Small intestine (tissue), 7 donors: ENCODE data around the gene OFD1. TPM values are rescaled to one million over a fixed set of nuclear protein-coding genes. Genes with fewer than 3 reads are reported as not detected.

ENCODE experiments used
- DNase-seq, 2 donors: peaks; one replicate each; pipeline versions ENCODE4 v3.0.0 to v3.0.0-alpha.2; 2013
- FAIRE-seq: peaks from 2 replicates; lab custom pipeline; 2012; peaks lifted over from hg19 to GRCh38; lab: Jason Lieb, UNC
- H3K27ac ChIP-seq, 3 donors: one replicate each; pipeline ENCODE4 v1.5.1; 2013; ENCODE audit warnings: low read length in 2 of 3, mild to moderate bottlenecking in 2 of 3, control low read depth in 1 of 3, inconsistent platforms in 1 of 3, low read depth in 1 of 3, moderate library complexity in 1 of 3
- H3K27me3 ChIP-seq, 3 donors: one replicate each; pipeline ENCODE4 v1.6.1; 2013; ENCODE audit warnings: low read length in 3 of 3, inconsistent platforms in 1 of 3; ENCODE audit not compliant: control insufficient read depth in 3 of 3, insufficient read depth in 3 of 3
- H3K36me3 ChIP-seq, 3 donors: one replicate each; pipeline ENCODE4 v1.6.1; 2013; ENCODE audit warnings: low read length in 3 of 3, inconsistent platforms in 1 of 3, low read depth in 1 of 3, mild to moderate bottlenecking in 1 of 3, moderate library complexity in 1 of 3; ENCODE audit not compliant: control insufficient read depth in 3 of 3, insufficient read depth in 2 of 3
- H3K4me1 ChIP-seq, 3 donors: one replicate each; pipeline ENCODE4 v1.6.1; 2013; ENCODE audit warnings: low read length in 2 of 3, inconsistent platforms in 1 of 3, low read depth in 1 of 3, mild to moderate bottlenecking in 1 of 3, moderate library complexity in 1 of 3; ENCODE audit not compliant: control insufficient read depth in 3 of 3, insufficient read depth in 2 of 3
- H3K4me3 ChIP-seq, 3 donors: one replicate each; pipeline ENCODE4 v1.5.1; 2013; ENCODE audit warnings: low read length in 3 of 3, control low read depth in 1 of 3, inconsistent platforms in 1 of 3, low read depth in 1 of 3, mild to moderate bottlenecking in 1 of 3, moderate library complexity in 1 of 3
- H3K9me3 ChIP-seq, 2 donors: one replicate each; pipeline ENCODE4 v1.6.1; 2013; ENCODE audit warnings: low read depth in 1 of 2, low read length in 1 of 2; ENCODE audit not compliant: control insufficient read depth in 2 of 2, insufficient read depth in 1 of 2
- WGBS, 3 donors: extraction: QIAGEN DNeasy Blood & Tissue Kit; methylation state at CpG; one replicate each; pipeline ENCODE4 v1.1.7; 2013; 5-methylcytosine and 5-hydroxymethylcytosine counted together
- polyA plus RNA-seq, 4 donors: library from polyadenylated mRNA; stranded (reverse) in 3 of 4; unstranded in 1 of 4; fragments of 200-250 nt in 3 of 4; fragments of 120-200 nt in 1 of 4; gene quantifications; one replicate each; pipeline versions ENCODE4 v1.2.1 to v1.2.3, GENCODE V29; 2013
- donor health status: healthy with polysubstance abuse.
- donor health status: control.
- donor health status: control.
- donor health status: Bipolar disorder and iron deficiency.
- donor health status: healthy.

Gene OFD1
- polyA plus RNA-seq, 4 donors = 18.3 to 71.3 (median 53.6) TPM

- Histone ChIP-seq H3K4me3 (peak overlapping the region in 1 of 3 donors; percentile 15), H3K9me3 (no peaks in the 10 kb centered on the region), H3K36me3 (peaks cover 0 to 2% (median 0%) of the 10 kb centered on the region in 3 donors), H3K27me3 (no peaks in the 10 kb centered on the region), H3K27ac (no peak overlapping the region), H3K4me1 (peaks cover 4 to 6% (median 5%) of the 10 kb centered on the region in 3 donors)
- 54 to 59% (median 54%) methylated on average over 3 of the region's 3 CpGs for WGBS, 3 donors
- no peak for DNase-seq
- no peak for FAIRE-seq
Observed at GRCh38 chrX:13690836-13691235, 43.7 kb upstream of the OFD1 start.

- H3K27ac ChIP-seq = no peak overlapping the region
Observed at GRCh38 chrX:13691841-13692371, 42.6 kb upstream of the OFD1 start.

GRCh38 chrX:13692771-13693231, 41.7 kb upstream of the OFD1 start:
- Histone ChIP-seq H3K27ac (peak overlapping the region in 2 of 3 donors; percentile 29 to 65), H3K27me3 (no peaks in the 10 kb centered on the region), H3K4me1 (peaks cover 4 to 6% (median 5%) of the 10 kb centered on the region in 3 donors), H3K9me3 (no peaks in the 10 kb centered on the region), H3K4me3 (no peak overlapping the region), H3K36me3 (peaks cover 0 to 2% (median 0%) of the 10 kb centered on the region in 3 donors)
- 38 to 63% (median 48%) methylated on average over 5 of the region's 5 CpGs for WGBS, 3 donors
- FAIRE-seq (no peak), DNase-seq (no peak)

More at GRCh38 chrX:13691841-13692371, 42.6 kb upstream of the OFD1 start:
- DNase-seq (peak in 1 of 2 donors; percentile 23), FAIRE-seq (no peak)
- no peaks in the 10 kb centered on the region for H3K27me3 ChIP-seq
- H3K9me3 ChIP-seq = no peaks in the 10 kb centered on the region
- no peak overlapping the region for H3K4me3 ChIP-seq
- H3K36me3 ChIP-seq = peaks cover 0 to 2% (median 0%) of the 10 kb centered on the region in 3 donors
- peaks cover 4 to 6% (median 5%) of the 10 kb centered on the region in 3 donors for H3K4me1 ChIP-seq
- WGBS, 3 donors = 24 to 61% (median 53%) methylated on average over 7 of the region's 7 CpGs

- Histone ChIP-seq H3K27ac (no peak overlapping the region), H3K27me3 (no peaks in the 10 kb centered on the region), H3K4me1 (peaks cover 4 to 6% (median 5%) of the 10 kb centered on the region in 3 donors), H3K9me3 (no peaks in the 10 kb centered on the region), H3K36me3 (peaks cover 0 to 2% (median 0%) of the 10 kb centered on the region in 3 donors), H3K4me3 (no peak overlapping the region)
- no peak for FAIRE-seq
- WGBS, 3 donors = 16 to 48% (median 44%) methylated on average over 6 to 7 of the region's 7 CpGs
- no peak for DNase-seq
Observed at GRCh38 chrX:13693341-13693961, 41.1 kb upstream of the OFD1 start.

GRCh38 chrX:13694359-13694758, 40.2 kb upstream of the OFD1 start:
- H3K4me3 ChIP-seq = no peak overlapping the region
- H3K4me1 ChIP-seq = peaks cover 5 to 6% (median 5%) of the 10 kb centered on the region in 3 donors
- DNase-seq (no peak), FAIRE-seq (no peak)
- no peak overlapping the region for H3K27ac ChIP-seq
- 71 to 82% (median 74%) methylated on average over 2 of the region's 2 CpGs for whole genome bisulfite sequencing, 3 donors
- H3K36me3 ChIP-seq = peaks cover 0 to 2% (median 0%) of the 10 kb centered on the region in 3 donors
- no peaks in the 10 kb centered on the region for H3K9me3 ChIP-seq
- no peaks in the 10 kb centered on the region for H3K27me3 ChIP-seq

- peaks cover 5 to 6% (median 5%) of the 10 kb centered on the region in 3 donors for H3K4me1 ChIP-seq
- no peak for FAIRE-seq
Observed at GRCh38 chrX:13694983-13695382, 39.6 kb upstream of the OFD1 start.

GRCh38 chrX:13695601-13696115, 38.9 kb upstream of the OFD1 start:
- H3K4me1 ChIP-seq = peaks cover 5 to 6% (median 5%) of the 10 kb centered on the region in 3 donors
- no peak for FAIRE-seq
- peaks cover 0 to 2% (median 0%) of the 10 kb centered on the region in 3 donors for H3K36me3 ChIP-seq
- no peak overlapping the region for H3K4me3 ChIP-seq
- H3K9me3 ChIP-seq = no peaks in the 10 kb centered on the region
- H3K27ac ChIP-seq = no peak overlapping the region
- DNase-seq = no peak
- no peaks in the 10 kb centered on the region for H3K27me3 ChIP-seq
- WGBS, 3 donors = 69 to 83% (median 78%) methylated on average over 4 of the region's 4 CpGs

More at GRCh38 chrX:13694983-13695382, 39.6 kb upstream of the OFD1 start:
- Histone ChIP-seq H3K27ac (no peak overlapping the region), H3K9me3 (no peaks in the 10 kb centered on the region), H3K4me3 (no peak overlapping the region), H3K36me3 (peaks cover 0 to 2% (median 0%) of the 10 kb centered on the region in 3 donors), H3K27me3 (no peaks in the 10 kb centered on the region)
- DNase-seq = no peak
- 72 to 85% (median 80%) methylated on average over 8 of the region's 8 CpGs for WGBS, 3 donors

- FAIRE-seq = no peak
- 91 to 92% (median 91%) methylated on average over 2 of the region's 2 CpGs for WGBS, 3 donors
- no peak overlapping the region for H3K27ac ChIP-seq
Observed at GRCh38 chrX:13697455-13697854, 37.1 kb upstream of the OFD1 start.

More at GRCh38 chrX:13697455-13697854, 37.1 kb upstream of the OFD1 start:
- H3K9me3 ChIP-seq = no peaks in the 10 kb centered on the region
- peaks cover 1 to 6% (median 5%) of the 10 kb centered on the region in 3 donors for H3K4me1 ChIP-seq
- H3K27me3 ChIP-seq = no peaks in the 10 kb centered on the region
- H3K36me3 ChIP-seq = peaks cover 0 to 2% (median 0%) of the 10 kb centered on the region in 3 donors
- no peak overlapping the region for H3K4me3 ChIP-seq
- DNase-seq = no peak
